ENCODE results near the gene VPS13D.

VPS13D gene

DNA sequence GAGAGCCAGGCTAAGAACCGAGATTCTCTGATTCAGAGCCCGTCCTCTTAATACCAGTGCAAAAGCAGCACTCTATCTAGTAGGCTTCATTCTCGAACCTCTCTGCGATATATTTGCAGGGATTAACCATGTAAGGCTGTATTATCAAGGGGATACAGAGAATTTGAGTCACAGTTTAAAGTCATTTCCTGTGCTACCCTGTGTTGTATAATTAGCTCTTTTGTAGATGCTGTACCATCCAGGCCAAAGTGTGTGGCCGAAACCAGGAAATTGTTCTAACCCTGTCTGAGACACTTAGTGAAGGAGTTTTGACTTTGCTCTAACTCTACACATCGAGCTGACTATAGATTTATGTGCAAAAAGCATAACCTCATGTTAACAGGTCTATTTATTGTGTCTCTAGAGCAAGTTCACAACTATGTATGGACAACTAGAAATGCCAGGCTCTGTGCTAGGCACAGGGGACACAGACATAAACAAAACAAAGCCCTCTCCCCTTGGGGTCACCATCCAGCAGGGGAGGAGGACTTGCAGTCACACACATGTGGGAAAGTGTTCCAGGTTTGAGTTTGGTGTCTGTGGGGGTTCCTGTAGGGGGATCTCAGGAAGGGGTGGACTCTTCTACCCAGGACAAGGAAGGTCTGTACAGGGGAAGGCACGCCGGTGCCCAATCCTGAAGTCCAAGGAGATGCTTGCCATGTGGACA is 206.0 kb downstream of the VPS13D start:
- DNase-seq: peak in 1 of 2 donors; percentile 36

DNA sequence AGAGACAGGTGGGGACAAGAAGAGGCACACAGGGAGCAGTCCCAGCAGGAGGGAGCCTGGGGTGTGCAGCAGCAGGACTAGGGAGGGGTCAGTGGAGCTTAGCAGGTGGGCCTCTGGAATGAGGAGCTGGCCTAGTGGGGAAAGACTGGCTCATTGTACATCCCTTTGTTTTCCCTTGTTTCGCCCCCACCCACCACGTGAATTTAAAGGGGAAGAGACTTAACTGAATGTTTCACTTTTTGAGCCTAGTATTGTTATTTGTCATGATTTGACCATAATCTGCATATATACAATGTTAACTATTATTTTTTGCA is 206.5 kb downstream of the VPS13D start:
- DNase-seq: no peak

DNA sequence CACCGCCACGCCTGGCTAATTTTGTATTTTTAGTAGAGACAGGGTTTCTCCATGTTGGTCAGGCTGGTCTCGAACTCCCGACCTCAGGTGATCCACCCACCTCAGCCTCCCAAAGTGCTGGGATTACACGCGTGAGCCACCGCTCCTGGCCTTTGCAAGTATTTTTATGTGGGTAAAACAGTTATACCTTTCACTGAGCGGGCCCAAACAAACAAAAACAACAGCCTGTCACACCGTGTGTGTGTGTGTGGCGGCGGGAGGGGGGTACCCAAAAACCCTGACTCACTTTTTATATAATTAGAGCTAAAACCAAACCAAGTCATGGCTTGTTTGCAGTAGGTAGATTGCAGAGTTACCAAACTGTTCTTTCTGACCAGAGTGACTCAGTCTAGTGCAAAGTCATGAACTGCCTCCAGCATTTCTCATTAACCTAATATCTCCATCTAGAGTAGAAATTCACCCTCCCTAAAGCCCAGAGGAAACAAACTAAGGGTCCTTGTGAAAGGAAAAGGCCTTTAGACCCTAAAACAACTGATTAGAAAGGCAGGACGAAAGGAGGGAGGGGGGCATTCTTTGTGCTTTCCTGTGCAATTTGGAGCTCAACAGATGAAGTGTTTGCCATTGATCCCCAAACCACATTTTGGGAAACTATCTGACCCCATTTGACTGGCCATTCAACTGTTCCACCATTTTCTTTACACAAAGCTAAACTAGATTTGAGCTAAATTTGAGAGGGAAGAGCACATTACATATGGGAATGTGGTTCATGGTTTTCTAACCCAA is 207.2 kb downstream of the VPS13D start:
- DNase-seq: no peak

DNA sequence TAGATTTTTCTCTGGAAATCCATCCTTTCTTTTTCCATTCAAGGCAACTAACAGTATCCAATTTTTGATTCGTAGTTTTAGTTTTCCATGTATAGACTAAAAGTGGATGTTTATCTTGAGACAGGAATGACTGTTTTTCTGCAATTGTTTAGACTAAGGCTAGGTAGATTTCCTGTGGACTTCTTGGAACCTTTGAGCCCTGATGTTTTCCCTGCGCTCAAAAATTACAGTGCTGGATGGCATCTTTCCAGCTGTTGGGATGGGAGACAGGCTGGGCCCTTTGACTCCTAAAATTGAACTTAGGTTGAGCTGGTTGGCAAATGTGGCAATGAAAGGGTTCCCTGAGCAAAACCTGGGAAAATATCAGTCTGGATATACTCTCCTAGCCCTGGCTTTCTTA is 207.8 kb downstream of the VPS13D start:
- DNase-seq: no peak

DNA sequence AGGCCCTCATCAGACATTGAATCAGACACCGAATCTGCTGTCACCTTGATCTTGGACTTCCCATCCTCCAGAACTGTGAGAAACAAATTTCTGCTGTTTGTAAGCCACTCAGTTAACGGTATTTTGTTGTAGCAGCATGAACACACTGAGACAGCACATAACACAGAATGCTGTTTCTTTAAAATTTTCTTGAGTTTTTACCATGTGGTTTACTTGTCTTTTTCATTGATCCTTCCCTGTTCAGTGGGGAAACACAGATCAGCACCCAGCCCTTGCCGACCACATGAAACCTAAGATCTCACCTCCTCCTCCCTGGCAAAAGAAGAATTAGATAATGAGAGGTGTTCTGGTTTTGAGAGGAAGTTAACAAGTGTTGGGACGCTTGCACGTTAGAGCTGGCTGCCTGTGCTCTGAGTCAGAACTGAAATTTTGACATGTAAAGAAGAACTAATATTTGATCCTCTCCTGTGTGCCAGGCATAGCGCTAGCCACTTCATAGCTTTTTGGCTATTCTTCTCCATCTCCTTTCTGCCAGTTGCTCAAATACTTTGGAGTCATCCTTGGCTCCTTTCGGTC is 208.6 kb downstream of the VPS13D start:
- peak in 1 of 2 donors; percentile 17 for DNase-seq

DNA sequence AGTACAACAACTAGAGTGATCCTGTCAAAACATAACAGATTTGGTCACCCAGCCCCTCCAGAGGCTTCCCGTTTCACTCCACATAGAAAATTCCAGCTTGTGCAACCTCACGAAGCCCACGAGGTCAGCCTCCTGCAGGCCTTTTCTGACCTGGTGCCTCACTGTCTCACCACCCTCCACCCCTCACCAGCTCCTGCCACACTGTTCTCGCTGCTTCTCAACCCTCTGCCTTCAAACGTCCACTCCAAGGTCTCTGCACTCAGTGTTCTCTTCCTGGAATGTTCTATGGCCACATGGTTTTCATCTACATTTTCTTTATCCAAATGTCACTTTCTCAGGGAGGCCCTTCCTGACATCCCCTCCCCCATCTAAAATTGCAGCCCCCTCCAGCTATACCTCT is 209.2 kb downstream of the VPS13D start:
- no peak for DNase-seq

DNA sequence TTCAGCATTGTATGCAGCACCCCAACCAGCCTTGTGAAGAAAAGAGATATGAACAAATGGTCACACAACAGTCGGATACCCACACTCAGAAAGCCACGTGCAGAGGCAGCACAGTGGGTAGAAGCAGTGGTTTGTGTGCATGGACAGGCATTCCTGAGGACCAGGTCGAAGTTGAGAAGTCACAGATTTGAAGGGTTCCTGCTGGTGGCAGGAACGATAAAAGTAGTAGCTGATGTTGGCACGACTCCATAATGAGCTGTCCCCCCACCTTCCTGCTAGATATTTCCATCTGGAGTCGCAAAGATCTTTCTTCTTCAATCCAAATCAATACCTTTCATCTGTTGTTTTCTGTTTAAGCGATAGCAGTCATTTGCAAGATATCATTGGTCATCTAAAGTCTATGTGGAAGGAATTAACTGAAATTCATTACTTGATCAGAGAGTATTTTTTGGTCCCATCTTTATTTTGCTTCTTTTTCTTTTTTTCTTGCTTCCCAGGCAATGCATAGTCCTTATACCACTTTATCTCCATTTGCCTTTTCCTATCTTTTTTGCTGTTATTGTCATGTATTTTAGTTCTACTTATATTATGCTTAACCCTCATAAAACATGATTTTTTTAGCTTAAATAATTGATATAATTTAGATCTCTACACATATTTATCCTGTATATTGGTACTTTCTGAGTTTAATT is 211.7 kb downstream of the VPS13D start:
- DNase-seq: no peak

DNA sequence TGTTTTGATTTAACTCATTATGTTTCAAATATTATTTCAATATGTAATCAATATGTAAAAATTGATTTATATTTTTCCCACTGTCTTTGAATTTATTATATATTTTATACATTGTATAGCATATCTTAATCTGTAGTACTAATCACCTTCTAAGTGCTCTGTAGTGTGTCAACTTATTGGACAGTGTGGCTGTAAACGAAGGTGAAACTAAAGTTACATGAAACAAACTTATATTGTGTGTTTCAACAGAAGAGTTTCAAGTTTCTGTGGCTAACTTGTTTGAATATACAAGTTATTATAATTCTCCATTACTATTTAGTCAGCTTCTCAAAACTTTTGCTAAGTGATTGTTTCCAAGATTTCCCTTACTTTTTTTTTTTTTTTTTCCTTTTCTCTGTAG is 212.4 kb downstream of the VPS13D start:
- DNase-seq: no peak

DNA sequence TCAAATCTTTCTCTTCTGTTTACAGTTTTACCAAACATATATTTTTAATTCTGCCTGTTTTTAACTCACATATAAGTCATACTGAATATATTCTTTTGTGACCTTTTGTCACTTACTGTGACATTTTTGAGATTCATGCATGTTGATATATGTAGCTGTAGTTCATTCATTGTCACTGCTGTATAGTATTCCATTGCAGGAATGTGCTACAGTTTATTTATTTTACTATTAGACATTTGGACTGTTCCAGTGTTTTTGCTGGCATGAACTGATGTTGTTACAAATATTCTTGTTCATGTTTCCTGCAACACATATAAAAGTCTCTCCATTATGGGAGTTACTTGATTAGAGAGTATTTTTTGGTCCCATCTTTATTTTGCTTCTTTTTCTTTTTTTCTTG is 213.3 kb downstream of the VPS13D start:
- no peak for DNase-seq

DNA sequence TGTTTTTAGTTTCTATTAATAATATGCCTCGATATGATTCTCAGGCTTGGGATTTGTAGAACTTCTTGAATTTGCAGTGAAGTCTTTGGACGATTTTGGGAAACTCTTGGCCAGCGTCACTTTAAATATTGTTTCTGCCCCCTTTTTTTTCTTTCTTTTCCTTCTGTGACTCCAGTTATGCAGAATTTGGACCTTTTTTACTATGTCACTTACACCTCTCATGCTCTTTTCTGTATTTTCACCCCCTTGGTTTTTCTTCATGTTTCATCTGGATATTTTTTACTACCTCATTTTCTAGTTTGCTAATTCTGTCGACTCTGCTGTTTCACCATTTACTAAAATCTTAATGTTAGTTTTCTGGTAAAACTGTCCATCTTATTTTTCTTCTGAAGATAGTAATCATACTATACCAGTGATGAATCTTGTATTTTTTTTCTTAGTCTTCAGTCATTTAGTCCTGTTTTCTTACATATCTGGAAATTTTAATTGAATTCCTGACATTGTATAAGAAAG is 214.6 kb downstream of the VPS13D start:
- DNase-seq: no peak

DNA sequence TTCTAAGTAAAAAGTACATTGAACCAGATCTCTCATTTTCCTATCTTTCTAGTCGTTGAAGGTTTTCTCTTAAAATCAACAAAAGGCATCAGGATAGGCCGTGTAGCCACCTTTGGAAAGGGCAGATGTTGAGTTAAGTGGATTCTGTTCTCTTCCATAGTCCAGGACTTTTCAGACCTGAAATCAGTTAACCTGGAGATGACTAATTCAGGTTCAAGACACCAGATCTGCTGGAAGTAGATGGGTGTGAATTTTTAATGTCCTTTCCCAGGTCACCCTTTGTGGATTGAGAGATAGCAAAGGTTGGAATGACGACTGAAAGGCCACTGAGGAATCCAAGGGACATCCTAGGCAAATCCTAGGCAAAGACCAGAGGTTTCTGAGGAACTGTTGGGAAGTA is 215.4 kb downstream of the VPS13D start:
- no peak for DNase-seq

DNA sequence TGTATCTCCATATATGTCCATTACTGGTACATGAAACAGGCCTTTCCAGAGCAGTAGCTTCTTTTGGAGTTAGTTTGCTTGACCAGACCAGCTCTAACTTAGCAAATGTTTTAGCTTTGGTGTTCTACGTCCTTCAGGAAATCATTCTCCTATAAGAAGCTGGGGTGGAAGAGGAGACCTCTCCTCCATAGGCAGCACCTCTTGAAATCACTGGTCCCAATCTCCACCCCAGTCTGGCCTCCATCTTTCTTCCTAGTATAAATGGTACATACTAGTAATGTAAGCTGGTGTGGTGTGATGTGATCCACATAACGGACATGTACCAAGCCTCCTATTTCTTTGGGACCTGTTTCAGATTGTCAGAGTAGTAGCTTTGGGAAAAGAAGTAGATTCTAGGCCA is 216.8 kb downstream of the VPS13D start:
- no peak for DNase-seq

DNA sequence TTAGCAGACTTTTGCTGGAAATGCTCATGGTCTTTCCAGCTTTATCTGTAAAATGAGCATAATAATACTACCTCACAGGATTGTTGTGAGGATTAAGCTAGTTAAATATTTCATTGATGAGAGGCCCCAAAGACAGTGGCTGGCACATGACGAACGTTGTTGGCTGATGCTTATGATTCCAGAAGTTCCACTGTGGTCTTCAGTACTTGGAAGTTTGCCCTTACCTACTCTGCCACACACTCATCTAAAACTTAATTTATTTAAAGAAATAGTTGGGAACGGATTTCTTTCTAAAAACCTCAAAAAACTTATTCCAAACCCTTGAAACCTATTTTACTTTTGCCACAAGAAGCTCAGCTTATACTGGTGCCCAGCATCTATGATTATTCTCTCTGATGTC is 217.5 kb downstream of the VPS13D start:
- no peak for DNase-seq

DNA sequence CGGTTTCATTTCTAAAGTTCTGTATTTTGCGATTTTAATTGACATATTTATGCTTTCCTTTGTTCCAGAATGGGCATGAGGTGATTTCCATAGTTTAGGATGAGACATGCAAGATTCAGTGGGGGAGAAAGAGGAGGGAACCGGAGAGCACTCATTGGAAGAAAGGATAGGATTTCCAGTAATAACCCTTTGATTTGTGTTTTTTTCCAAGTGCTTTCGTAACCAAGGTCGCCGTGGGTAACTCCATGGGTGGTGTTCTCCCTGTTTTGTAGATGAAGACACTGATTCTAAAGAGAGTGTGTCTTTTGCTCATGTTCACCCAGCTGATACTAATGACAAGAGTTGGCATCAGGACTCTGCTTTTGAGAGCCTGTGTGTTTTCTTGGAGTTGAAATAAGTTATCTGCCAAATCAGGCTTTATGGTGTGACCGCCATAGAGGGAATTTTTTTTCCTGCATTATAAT is 218.1 kb downstream of the VPS13D start:
- DNase-seq: no peak

DNA sequence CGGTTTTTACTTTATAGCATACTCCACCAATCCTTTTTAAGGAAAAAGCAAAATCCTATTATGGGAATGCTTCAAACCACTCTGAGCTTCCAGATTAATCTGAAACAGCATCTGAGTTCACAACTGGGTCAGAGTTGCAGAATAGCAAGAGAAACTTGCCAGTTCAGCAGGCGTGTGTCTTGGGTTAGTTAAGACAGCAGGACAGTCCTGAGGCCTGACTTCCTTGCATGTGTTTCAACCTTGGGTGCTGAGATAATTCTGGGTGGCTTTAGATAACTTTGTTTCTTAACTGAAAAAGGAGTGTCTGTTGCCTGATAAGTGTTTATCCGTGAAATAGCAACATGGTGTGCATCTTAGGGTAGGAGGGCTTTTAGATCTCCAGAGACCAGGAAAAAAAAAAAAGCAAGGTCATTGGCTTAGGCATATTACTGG is 218.9 kb downstream of the VPS13D start:
- DNase-seq: no peak

DNA sequence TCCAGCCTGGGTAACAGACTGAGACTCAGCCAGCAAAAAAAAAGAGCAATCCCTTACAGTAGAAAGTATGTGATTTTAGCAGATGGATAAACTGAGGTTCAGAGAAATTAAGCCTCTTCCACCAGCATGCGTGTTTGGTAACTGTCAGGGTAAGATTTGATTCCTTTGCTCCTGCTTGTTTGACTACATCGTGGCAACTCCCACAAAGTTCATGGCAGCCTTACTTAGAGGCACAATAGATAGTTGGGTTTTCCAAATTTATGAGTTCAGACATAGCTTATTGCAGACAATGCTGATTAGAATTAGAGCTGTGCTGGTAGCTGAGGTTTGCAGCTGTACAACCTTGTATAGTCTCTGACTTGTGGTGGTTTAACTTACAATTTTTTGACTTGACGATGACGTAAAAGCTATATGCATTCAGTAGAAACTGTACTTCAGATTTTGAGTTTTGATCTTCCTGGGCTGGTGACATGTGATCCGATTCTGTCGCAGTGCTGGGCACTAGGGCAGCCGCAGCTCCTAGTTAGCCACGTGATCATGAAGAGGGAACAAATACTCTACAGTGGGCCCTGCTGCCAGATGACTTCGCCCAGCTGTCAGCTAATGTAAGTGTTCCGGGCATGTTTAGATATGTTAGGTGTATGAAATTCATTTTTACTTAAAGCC is 220.4 kb downstream of the VPS13D start:
- DNase-seq: no peak

DNA sequence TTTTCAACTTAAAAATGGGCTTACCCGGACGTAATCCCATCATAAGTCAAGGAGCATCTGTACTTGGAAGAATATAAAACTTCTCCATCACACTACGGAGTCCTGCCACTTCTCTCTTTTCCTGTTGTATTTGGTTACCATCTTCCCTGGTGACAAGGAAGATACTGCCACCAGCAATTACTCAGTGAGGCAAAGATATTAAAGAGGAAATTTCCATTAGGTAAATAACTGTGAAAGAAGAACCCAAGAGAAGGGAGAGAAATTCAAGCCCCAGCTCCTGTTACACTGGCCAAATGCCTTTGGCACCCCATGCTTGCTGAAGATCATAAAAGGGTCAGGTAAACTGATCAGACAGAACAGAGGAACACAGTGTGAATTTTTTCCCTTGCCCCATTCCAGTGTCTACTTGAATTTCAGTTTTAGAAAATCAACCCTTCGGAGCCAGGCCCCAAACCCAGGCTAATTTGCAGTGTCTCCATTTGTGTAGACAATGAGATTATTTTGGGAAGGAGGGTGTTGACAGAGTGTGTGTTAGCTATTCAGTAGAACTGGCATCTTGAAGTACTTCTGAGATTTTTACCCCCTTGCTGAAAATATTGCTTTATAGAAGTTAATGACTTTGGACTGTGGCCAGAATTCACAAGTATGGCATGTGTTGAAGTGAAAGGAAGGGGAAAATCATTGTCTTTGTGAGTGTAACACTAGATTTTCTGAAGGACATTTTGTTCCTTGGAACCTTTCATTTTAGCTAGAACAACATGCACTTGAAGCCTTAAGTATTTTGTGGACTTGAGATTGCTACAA is 221.1 kb downstream of the VPS13D start:
- DNase-seq: no peak

DNA sequence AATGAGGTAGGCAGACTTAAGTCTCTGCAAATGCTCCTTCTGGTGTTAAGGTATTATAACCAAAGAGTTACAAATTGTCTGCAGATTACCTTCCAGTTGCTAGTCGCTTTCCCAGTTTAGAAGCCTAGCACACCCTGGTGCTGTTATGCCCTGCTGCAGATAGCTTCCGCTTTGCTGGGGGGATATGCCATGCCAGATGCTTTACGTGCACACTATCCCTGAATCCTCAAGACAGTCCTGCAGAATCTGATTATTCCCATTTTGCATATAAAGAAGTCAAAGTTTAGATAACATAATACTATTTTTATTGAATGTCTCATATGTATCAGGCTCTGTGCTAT is 221.7 kb downstream of the VPS13D start:
- DNase-seq: no peak

DNA sequence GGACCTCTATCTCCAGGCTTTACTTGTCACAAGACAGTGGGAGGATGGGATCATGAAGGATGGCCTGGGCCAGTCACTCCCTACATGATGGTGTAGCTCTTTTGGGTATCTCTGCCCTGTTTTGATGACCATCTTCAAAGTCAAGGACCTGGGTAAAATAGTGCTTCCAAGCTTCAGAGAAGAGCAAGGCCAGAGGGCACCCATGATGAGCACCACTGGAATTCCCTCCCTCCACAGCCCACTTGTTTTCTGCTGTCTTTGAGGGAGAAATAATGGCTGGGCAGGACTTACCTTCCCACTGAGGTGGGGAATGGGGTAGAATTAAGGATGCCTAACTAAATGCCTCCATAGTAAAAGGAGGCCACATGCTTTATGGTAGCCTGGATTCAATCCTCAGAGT is 222.4 kb downstream of the VPS13D start:
- DNase-seq: no peak

DNA sequence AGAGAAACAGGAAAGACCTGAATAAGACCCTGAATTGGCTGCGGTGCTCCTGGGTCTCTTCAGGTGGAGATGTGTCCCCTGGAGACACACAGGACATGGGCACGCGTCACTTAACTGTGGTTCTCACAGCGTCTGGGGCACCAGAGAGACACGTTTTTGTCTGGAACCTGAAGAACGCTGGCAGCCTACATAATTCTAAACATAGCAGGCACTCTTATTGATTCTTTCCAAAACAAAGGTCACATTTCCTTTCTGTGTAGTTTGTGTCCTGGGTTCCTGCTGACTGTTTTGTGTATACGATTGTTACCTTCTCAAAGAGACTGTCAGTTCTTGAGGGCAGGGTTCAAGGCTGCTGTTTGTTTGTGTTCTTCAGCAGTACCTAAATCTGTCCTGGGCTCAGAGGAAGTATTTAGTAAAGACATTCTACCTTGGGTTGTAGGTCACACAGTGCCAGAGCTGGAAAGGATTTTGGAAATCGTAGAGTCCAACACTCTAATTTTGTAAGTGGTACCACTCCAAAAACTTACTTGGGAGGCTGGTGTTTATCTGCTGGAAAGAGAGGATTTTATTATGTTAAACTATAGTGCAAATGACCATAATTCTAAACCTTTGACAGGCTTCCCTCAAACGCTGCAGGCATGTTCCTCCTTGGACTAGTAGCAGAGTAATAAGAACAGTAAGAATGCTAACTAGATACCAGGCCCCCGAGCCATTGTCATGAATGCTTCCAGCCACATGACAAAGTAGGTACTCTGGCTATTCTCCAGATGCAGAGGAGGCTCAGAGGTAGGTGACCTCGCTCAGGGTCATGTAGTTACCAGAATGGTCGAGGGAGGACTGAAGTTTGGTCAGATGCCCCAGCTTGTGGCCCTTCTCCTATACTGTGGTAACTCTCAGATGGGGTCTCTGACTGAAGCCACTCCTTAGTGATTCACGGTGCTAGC is 223.8 kb downstream of the VPS13D start:
- no peak for DNase-seq
